ENCODE data around the gene GPR132.

The GPR132 gene

DNA sequence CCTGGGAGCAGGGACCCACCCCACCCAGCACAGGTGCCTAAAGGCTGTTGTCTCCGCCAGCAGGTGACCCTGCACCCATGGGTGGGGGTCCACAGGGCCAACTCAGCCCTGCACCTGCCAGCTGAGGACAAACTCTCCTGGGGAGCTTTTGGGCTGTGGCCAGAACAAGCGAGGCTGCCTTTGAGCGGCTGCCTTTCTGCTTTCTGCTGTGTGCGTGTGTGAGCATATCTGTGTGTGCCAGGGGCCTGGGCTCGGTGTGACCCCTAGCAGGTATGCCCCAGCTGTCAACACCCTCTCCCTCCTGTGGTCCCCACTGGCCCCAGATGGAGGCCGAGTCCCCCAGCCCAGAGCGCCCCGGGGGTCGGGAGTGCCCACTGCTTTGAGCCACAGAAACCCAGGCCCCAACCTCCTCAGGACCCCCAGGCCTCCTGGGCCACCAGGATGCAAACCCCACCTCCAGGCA, 25.9 kb upstream of the GPR132 start:
- no peak overlapping the region for H3K4me3 ChIP-seq (ENCODE audit: insufficient read depth, low read depth, low read length, poor library complexity, severe bottlenecking)
- no peaks in the 10 kb centered on the region for H3K27me3 ChIP-seq (replicated peaks; ENCODE audit: control insufficient read depth, insufficient read depth, low read length, poor library complexity, severe bottlenecking)

DNA sequence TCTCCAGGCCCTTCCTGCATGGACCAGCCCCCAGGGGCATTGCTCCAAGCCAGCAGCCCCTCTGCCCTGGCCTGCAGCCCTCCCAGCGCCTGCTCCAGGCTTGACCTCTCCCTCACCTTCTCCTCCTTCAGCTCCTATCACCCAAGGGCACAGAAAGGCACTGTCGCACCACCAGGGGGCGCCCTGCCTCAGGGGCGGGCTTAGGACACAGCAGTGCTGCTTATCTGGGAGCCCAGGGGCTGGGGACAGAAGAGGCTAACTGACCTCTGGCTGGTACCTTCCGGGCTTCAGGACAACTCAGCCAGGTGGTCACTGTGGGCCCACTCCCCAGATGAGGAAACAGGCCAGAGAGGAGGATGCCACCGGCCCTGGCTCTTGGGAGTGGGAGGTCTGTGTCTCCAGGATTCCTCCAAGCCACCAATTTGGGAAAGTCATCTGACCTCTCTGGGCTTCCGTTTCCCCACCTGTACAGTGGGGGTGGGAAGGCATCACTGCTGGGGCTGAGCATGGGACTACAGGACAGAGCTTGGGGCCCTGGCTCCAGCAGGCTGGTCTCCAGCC, 25.3 kb upstream of the GPR132 start:
- H3K4me3 ChIP-seq (ENCODE audit: insufficient read depth, low read depth, low read length, poor library complexity, severe bottlenecking) = no peak overlapping the region
- peaks cover 31% of the 10 kb centered on the region for H3K4me1 ChIP-seq (ENCODE audit: control insufficient read depth, insufficient read depth, low read length, poor library complexity, severe bottlenecking)

More for the DNA sequence above, 25.9 kb upstream of the GPR132 start:
- H3K9me3 ChIP-seq (ENCODE audit: control insufficient read depth, low read length) = no peaks in the 10 kb centered on the region
- no peak overlapping the region for H3K27ac ChIP-seq (ENCODE audit: insufficient read depth, low read length, poor library complexity, severe bottlenecking)
- peaks cover 31% of the 10 kb centered on the region for H3K4me1 ChIP-seq (ENCODE audit: control insufficient read depth, insufficient read depth, low read length, poor library complexity, severe bottlenecking)
- no peaks in the 10 kb centered on the region for H3K36me3 ChIP-seq (ENCODE audit: control insufficient read depth, insufficient read depth, low read length)
- no peak for DNase-seq

DNA sequence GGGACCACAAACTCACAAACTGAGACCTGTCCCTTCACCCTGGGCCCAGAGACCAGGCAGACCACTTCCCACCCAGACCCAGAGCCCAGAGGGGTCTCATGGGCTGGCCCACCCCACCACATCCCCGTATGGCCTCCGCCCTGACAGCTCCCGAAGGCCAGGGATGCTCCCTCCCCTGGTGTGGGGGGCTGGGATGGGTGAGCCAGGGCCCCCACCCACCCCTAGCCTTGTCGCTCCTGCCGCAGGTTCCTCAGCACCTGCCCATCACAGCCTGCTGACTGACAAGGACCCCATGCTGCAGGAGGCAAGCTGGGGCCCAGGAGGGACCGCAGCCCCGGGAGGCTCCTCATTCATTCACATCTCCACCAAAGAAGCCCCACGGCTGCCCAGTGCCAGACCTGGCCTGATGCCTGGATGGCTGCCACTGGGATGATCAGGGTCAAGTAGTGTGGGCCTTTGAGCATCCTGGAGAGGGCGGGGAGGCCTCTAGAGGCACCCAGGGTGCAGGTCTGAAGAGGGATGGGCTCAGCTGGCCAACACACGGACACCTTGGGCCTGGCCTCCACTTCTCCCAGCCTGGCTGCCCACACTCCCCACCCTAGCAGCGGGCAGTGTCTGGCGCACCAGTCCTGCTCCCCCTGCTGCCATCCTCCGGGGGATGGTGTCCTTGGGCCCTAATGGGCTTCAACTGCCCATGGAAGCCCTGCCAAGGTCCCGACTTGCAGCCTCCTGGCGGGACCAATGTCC, 24.7 kb upstream of the GPR132 start:
- Histone ChIP-seq H3K4me1 (ENCODE audit: control insufficient read depth, insufficient read depth, low read length, poor library complexity, severe bottlenecking) (peaks cover 31% of the 10 kb centered on the region), H3K27me3 (replicated peaks; ENCODE audit: control insufficient read depth, insufficient read depth, low read length, poor library complexity, severe bottlenecking) (no peaks in the 10 kb centered on the region), H3K9me3 (ENCODE audit: control insufficient read depth, low read length) (no peaks in the 10 kb centered on the region), H3K4me3 (ENCODE audit: insufficient read depth, low read depth, low read length, poor library complexity, severe bottlenecking) (no peak overlapping the region), H3K36me3 (ENCODE audit: control insufficient read depth, insufficient read depth, low read length) (no peaks in the 10 kb centered on the region), H3K27ac (ENCODE audit: insufficient read depth, low read length, poor library complexity, severe bottlenecking) (no peak overlapping the region)
- DNase-seq = no peak

More for the DNA sequence above, 25.3 kb upstream of the GPR132 start:
- Histone ChIP-seq H3K36me3 (ENCODE audit: control insufficient read depth, insufficient read depth, low read length) (no peaks in the 10 kb centered on the region), H3K27ac (ENCODE audit: insufficient read depth, low read length, poor library complexity, severe bottlenecking) (no peak overlapping the region), H3K27me3 (replicated peaks; ENCODE audit: control insufficient read depth, insufficient read depth, low read length, poor library complexity, severe bottlenecking) (no peaks in the 10 kb centered on the region), H3K9me3 (ENCODE audit: control insufficient read depth, low read length) (no peaks in the 10 kb centered on the region)
- DNase-seq = peak; percentile 64 to 74 (median 67)

DNA sequence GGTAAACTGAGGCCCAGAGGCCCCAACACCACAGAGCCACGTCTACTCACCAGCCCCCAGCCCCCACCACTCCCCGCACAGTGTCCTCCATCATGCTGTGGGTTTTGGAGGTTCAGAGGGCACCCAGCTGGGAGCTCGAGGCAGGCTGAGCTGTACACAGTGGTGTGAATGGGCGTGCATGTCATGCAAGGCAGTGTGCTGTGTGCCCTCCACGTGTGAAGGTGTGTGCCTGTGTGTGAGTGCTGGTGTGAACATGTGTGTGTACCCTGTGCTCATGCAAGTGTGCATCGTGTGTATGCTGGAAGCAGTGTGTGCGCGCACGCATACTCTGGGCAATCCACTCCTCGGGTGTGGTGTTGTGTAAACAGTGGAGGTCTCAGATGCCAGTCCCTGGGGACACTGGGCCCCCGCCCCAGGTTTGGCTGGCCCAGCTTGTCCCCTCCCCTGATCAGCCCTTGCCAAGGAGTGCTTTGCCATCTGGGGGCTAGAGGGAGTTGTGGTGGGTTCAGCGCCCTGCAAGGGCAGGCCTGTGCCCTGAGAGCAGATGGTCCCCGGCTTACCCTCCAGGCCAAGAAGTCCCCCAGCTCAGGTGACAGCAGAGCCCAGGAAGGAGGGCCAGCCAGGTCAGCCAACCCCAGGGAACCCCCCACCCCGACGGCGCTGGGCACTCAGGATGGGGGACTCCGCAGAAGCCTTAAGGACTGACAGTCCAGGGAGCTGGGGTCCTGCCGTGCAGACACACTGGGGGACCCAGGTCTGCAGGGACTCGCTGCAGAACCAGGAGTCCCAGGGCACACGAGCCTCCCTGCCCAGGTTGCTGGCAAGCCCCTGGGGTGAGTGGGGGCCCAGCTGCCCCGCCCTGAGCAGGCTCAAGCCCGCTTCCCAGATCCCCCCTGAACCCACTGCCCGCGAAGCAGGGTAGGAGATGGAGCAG, 23.8 kb upstream of the GPR132 start:
- H3K4me1 ChIP-seq (ENCODE audit: control insufficient read depth, insufficient read depth, low read length, poor library complexity, severe bottlenecking) = peaks cover 25% of the 10 kb centered on the region
- no peaks in the 10 kb centered on the region for H3K9me3 ChIP-seq (ENCODE audit: control insufficient read depth, low read length)
- H3K27ac ChIP-seq (ENCODE audit: insufficient read depth, low read length, poor library complexity, severe bottlenecking) = no peak overlapping the region
- no peak overlapping the region for H3K4me3 ChIP-seq (ENCODE audit: insufficient read depth, low read depth, low read length, poor library complexity, severe bottlenecking)
- no peaks in the 10 kb centered on the region for H3K27me3 ChIP-seq (replicated peaks; ENCODE audit: control insufficient read depth, insufficient read depth, low read length, poor library complexity, severe bottlenecking)
- no peaks in the 10 kb centered on the region for H3K36me3 ChIP-seq (ENCODE audit: control insufficient read depth, insufficient read depth, low read length)
- DNase-seq = no peak

DNA sequence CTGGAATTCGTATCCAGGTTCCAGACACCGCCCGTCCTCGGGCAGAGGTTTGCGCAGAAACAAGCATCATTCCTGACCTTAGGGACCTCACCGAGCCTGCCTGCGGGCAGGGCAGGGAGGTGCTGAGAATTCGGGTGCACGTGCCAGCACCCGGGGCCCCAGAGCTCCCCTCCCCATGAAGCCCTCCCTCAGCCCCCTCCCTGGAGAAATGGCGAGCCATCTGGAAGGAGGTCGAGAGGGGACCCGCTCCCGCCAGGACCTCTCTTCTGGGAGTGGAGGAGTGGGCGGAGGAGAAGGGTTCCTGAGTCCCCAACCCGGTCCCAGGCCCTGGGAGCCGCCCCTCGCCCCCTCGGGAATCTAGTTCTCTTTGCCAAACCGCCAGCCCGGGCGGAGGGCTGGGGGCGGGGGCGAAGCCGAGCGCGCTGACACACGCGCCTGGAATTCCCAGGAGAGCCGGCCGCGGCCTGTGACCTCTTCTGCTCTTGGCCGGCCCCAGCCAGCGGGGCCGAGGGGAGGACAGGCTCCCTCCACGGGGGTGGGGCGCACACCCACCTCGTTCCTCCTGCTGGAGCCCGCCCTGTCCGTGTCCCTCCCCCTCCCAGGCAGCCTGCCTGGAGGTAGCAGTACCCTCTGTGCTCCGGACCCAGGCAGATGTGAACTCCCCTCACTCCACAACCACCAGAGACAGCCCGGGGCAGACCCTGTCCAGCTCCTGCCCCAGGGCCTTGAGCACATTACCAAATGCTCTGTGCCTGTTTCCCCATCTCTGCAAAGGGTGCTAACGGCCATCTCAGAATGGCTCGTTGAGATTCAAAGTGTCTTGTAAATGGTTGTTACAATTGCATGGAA, 23.0 kb upstream of the GPR132 start:
- no peaks in the 10 kb centered on the region for H3K36me3 ChIP-seq (ENCODE audit: control insufficient read depth, insufficient read depth, low read length)
- H3K9me3 ChIP-seq (ENCODE audit: control insufficient read depth, low read length) = no peaks in the 10 kb centered on the region
- H3K27me3 ChIP-seq (replicated peaks; ENCODE audit: control insufficient read depth, insufficient read depth, low read length, poor library complexity, severe bottlenecking) = no peaks in the 10 kb centered on the region
- no peak overlapping the region for H3K27ac ChIP-seq (ENCODE audit: insufficient read depth, low read length, poor library complexity, severe bottlenecking)
- H3K4me1 ChIP-seq (ENCODE audit: control insufficient read depth, insufficient read depth, low read length, poor library complexity, severe bottlenecking) = peaks cover 19% of the 10 kb centered on the region
- no peak for DNase-seq
- peak overlapping the region; percentile 68 for H3K4me3 ChIP-seq (ENCODE audit: insufficient read depth, low read depth, low read length, poor library complexity, severe bottlenecking)

DNA sequence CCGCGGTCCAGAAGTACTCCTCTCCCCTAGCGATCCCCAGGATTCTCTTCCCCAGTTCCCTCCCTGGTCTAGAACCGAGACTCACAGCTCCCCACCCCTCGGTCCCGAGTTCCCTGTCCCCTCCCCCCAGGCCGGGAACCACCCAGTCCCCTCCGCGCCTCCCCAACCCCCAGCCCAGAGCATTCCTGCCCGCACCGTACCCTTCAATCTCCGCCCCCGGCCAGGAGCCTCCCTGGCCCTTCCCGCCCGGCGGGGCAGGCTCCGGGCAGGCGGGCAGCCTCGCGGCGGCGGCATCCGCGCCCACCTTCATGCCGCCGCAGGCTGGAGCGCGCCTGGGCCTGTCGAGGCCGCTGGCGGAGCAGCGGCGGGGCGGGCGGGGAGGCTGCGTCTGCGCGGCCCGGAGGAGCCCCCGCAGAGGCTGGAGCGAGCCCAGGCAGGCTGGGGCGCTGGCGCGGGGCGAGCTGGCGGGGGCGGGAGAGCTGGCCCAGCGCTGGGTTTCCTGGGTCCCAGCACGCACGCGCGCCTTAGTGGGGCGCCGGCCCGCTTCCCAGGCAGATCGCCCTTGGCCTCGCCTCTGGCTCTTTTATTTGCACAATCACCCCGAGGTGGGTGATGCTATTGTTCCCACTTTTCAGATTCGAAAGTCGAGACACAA, 22.2 kb upstream of the GPR132 start:
- Histone ChIP-seq H3K4me3 (ENCODE audit: insufficient read depth, low read depth, low read length, poor library complexity, severe bottlenecking) (peak overlapping the region; percentile 68), H3K4me1 (ENCODE audit: control insufficient read depth, insufficient read depth, low read length, poor library complexity, severe bottlenecking) (peaks cover 19% of the 10 kb centered on the region), H3K36me3 (ENCODE audit: control insufficient read depth, insufficient read depth, low read length) (no peaks in the 10 kb centered on the region), H3K27me3 (replicated peaks; ENCODE audit: control insufficient read depth, insufficient read depth, low read length, poor library complexity, severe bottlenecking) (no peaks in the 10 kb centered on the region), H3K9me3 (ENCODE audit: control insufficient read depth, low read length) (no peaks in the 10 kb centered on the region), H3K27ac (ENCODE audit: insufficient read depth, low read length, poor library complexity, severe bottlenecking) (peak overlapping the region; percentile 42)
- no peak for DNase-seq

DNA sequence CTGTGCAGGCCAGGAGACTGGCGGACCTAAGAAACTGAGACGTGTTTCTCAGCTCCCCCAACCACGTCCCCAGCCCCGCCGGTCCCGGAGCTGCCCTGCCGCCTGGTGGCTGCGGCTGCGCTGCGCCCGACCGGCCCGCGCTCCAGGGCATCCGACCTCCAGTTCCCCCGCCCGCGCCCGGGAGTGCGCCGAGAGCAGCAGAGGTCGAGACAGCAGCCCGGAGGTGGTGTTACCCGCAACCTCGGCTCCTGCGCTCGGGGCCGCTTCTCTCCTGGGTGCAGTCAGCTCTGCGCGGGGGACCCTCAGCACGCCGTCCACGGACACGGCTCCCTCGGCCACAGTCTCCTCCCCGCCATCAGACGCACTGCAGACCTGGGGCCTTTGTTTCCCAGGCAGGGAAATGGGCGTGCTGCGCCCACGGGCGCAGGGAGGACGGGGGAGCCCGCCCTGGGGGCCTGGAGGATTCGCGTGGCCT, 21.6 kb upstream of the GPR132 start:
- DNase-seq = peak; percentile 66 to 67 (median 66)

DNA sequence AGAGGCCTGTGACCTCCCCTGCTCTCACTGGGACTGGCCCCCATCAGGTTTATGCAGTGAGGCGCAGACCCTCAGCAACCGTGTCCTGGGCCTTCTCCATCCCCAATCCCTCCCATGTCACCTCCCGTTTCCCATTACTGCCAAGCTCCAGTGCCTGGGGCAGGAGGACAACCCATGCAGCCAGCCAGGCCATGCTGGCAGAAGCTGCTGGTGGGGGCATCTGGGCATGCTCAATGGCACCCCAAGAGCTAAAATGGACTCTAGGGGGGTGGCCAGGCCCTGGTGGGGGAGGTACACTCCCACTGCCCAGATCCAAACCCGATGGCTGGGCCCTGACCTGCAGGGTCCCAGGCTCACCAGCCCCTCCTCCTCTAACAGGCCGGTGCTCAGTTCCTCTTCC, 20.5 kb upstream of the GPR132 start:
- DNase-seq = no peak
- Histone ChIP-seq H3K36me3 (ENCODE audit: control insufficient read depth, insufficient read depth, low read length) (no peaks in the 10 kb centered on the region), H3K27me3 (replicated peaks; ENCODE audit: control insufficient read depth, insufficient read depth, low read length, poor library complexity, severe bottlenecking) (no peaks in the 10 kb centered on the region), H3K4me3 (ENCODE audit: insufficient read depth, low read depth, low read length, poor library complexity, severe bottlenecking) (no peak overlapping the region), H3K9me3 (ENCODE audit: control insufficient read depth, low read length) (no peaks in the 10 kb centered on the region), H3K27ac (ENCODE audit: insufficient read depth, low read length, poor library complexity, severe bottlenecking) (no peak overlapping the region), H3K4me1 (ENCODE audit: control insufficient read depth, insufficient read depth, low read length, poor library complexity, severe bottlenecking) (peaks cover 19% of the 10 kb centered on the region)

More for the DNA sequence above, 21.6 kb upstream of the GPR132 start:
- H3K4me1 ChIP-seq (ENCODE audit: control insufficient read depth, insufficient read depth, low read length, poor library complexity, severe bottlenecking) = peaks cover 19% of the 10 kb centered on the region
- peak overlapping the region; percentile 42 for H3K27ac ChIP-seq (ENCODE audit: insufficient read depth, low read length, poor library complexity, severe bottlenecking)
- H3K36me3 ChIP-seq (ENCODE audit: control insufficient read depth, insufficient read depth, low read length) = no peaks in the 10 kb centered on the region
- H3K9me3 ChIP-seq (ENCODE audit: control insufficient read depth, low read length) = no peaks in the 10 kb centered on the region
- H3K4me3 ChIP-seq (ENCODE audit: insufficient read depth, low read depth, low read length, poor library complexity, severe bottlenecking) = peak overlapping the region; percentile 68
- no peaks in the 10 kb centered on the region for H3K27me3 ChIP-seq (replicated peaks; ENCODE audit: control insufficient read depth, insufficient read depth, low read length, poor library complexity, severe bottlenecking)

Measured in effector memory CD4-positive, alpha-beta T cell (primary cell).